Keratinocyte (primary cell): ENCODE results near the gene CCDC92. TPM values are rescaled to one million over a fixed set of nuclear protein-coding genes. Genes with fewer than 3 reads are reported as not detected.

ENCODE experiments used
- DNase-seq: peaks from one replicate; pipeline ENCODE4 v3.0.0-alpha.2; 2011; ENCODE audit warnings: low read depth, missing footprints, low spot score
- FAIRE-seq: peaks from 2 replicates; lab custom pipeline; 2011; peaks lifted over from hg19 to GRCh38; lab: Jason Lieb, UNC
- H2AFZ ChIP-seq: 2 replicates; pipeline ENCODE4 v1.6.0; 2012; ENCODE audit warnings: low read length, control low read depth, inconsistent platforms; ENCODE audit not compliant: control insufficient read depth
- H3K27ac ChIP-seq: 2 replicates; pipeline ENCODE4 v1.5.1; 2011; ENCODE audit warnings: low read length; ENCODE audit not compliant: control insufficient read depth, insufficient read depth
- H3K27me3 ChIP-seq: 3 replicates; pipeline ENCODE4 v1.6.0; 2011; ENCODE audit warnings: low read length; ENCODE audit not compliant: control insufficient read depth, insufficient read depth; ENCODE audit errors: extremely low read depth
- H3K36me3 ChIP-seq, 2 experiments: 2 replicates in 1 of 2; 3 replicates in 1 of 2; pipeline ENCODE4 v1.5.1; 2011; ENCODE audit warnings: low read length in 2 of 2, mild to moderate bottlenecking in 1 of 2; ENCODE audit not compliant: control insufficient read depth in 2 of 2, insufficient read depth in 2 of 2; ENCODE audit errors: extremely low read depth in 1 of 2
- H3K4me1 ChIP-seq: 3 replicates; pipeline ENCODE4 v1.5.1; 2011; ENCODE audit warnings: low read length; ENCODE audit not compliant: control insufficient read depth, insufficient read depth; ENCODE audit errors: extremely low read depth
- H3K4me2 ChIP-seq: 3 replicates; pipeline ENCODE4 v1.6.0; 2011; ENCODE audit warnings: low read depth, low read length; ENCODE audit not compliant: control insufficient read depth, insufficient read depth; ENCODE audit errors: extremely low read depth
- H3K4me3 ChIP-seq, 3 experiments: fragments of 200-600 bp in 1 of 3; sonication (generic) in 1 of 3; 2 replicates in 2 of 3; 3 replicates in 1 of 3; pipeline ENCODE4 v1.5.1; 2011 to 2016; ENCODE audit warnings: low read length in 3 of 3, mild to moderate bottlenecking in 3 of 3, control low read depth in 2 of 3, inconsistent platforms in 1 of 3, low read depth in 1 of 3, mixed read lengths in 1 of 3, mixed run types in 1 of 3, moderate library complexity in 1 of 3; ENCODE audit not compliant: control insufficient read depth in 2 of 3, insufficient read depth in 2 of 3; ENCODE audit errors: extremely low read depth in 1 of 3
- H3K79me2 ChIP-seq: 2 replicates; pipeline ENCODE4 v1.6.0; 2012; ENCODE audit warnings: low read length; ENCODE audit not compliant: control insufficient read depth, insufficient read depth
- H3K9ac ChIP-seq: 3 replicates; pipeline ENCODE4 v1.6.0; 2011; ENCODE audit warnings: low read length; ENCODE audit not compliant: control insufficient read depth, insufficient read depth; ENCODE audit errors: extremely low read depth
- H3K9me1 ChIP-seq: 3 replicates; pipeline ENCODE4 v1.6.0; 2011; ENCODE audit warnings: low read length; ENCODE audit not compliant: control insufficient read depth, insufficient read depth; ENCODE audit errors: extremely low read depth
- H3K9me3 ChIP-seq: 2 replicates; pipeline ENCODE4 v1.5.1; 2012; ENCODE audit warnings: low read depth, low read length; ENCODE audit not compliant: control insufficient read depth
- H4K20me1 ChIP-seq: 3 replicates; pipeline ENCODE4 v1.6.0; 2011; ENCODE audit warnings: low read length; ENCODE audit not compliant: control insufficient read depth, insufficient read depth; ENCODE audit errors: extremely low read depth
- CTCF ChIP-seq, 3 experiments: IDR thresholded peaks in 1 of 3; conservative IDR thresholded peaks in 1 of 3; optimal IDR thresholded peaks in 1 of 3; 2 replicates in 2 of 3; 3 replicates in 1 of 3; pipeline versions ENCODE3 to v1.5.1; 2011; ENCODE audit warnings: low read length in 3 of 3, mild to moderate bottlenecking in 3 of 3, moderate library complexity in 2 of 3, control low read depth in 1 of 3, inconsistent platforms in 1 of 3; ENCODE audit not compliant: insufficient read depth in 2 of 3; ENCODE audit errors: extremely low read depth in 1 of 3
- EZH2 ChIP-seq: IDR thresholded peaks from one replicate; pipeline ENCODE4 v1.6.1; 2012; ENCODE audit warnings: inconsistent platforms, mild to moderate bottlenecking, low read length, moderate library complexity
- dilution Hi-C: fragments of 300-500 bp; cut with MboI; formaldehyde crosslinking; loops from one replicate; pipeline ENCODE4 v1.7.0; 2020; ENCODE audit warnings: low sequenced_read_pairs; ENCODE audit not compliant: extremely low pct_ligation_motif_present
- polyA plus RNA-seq, 5 experiments: library from polyadenylated mRNA; depleted of rRNA in 3 of 5; stranded (reverse) in 3 of 5; stranded (forward) in 1 of 5; unstranded in 1 of 5; fragments of >200 nt; gene quantifications; 1 replicate in 1 of 5; 2 replicates in 3 of 5; 3 replicates in 1 of 5; pipeline versions ENCODE4 v1.2.1 to v1.2.3, GENCODE V29; 2011 to 2012; ENCODE audit warnings: missing spikeins in 2 of 5, low read depth in 1 of 5, low replicate concordance in 1 of 5

The CCDC92 gene
- polyA plus RNA-seq, 1 donor (not counting 4 experiments of a cell fraction or from before 2014, with no cell fraction given), result 8.3 TPM

- no peak overlapping the region for H3K4me3 ChIP-seq
- H3K4me1 ChIP-seq, result peaks cover 4% of the 10 kb centered on the region
- no peaks in the 10 kb centered on the region for H3K36me3 ChIP-seq
- FAIRE-seq (no peak), DNase-seq (no peak)
- no peaks in the 10 kb centered on the region for H4K20me1 ChIP-seq
- no peaks in the 10 kb centered on the region for H3K9me1 ChIP-seq
- no peaks in the 10 kb centered on the region for H3K9me3 ChIP-seq
- H2AFZ ChIP-seq, result no peak overlapping the region
- TF ChIP-seq EZH2, result no peak
- no peak for TF ChIP-seq CTCF (optimal IDR thresholded peaks at IDR 0.05 in 1 of 3, IDR thresholded peaks at IDR 0.05 in 1 of 3, conservative IDR thresholded peaks at IDR 0.05 in 1 of 3; ENCODE audit: extremely low read depth in 1 of 3, insufficient read depth in 2 of 3, low read length in 3 of 3)
- no peaks in the 10 kb centered on the region for H3K79me2 ChIP-seq
- H3K27ac ChIP-seq, result no peak overlapping the region
- dilution Hi-C loops, result no loop called here
- no peak overlapping the region for H3K9ac ChIP-seq
- peaks cover 6% of the 10 kb centered on the region for H3K27me3 ChIP-seq
- H3K4me2 ChIP-seq, result no peak overlapping the region
These were observed 52.7 kb downstream of the CCDC92 start for GRCh38 chr12:123919980-123920360.

- no peaks in the 10 kb centered on the region for H4K20me1 ChIP-seq
- no peaks in the 10 kb centered on the region for H3K79me2 ChIP-seq
- H3K4me3 ChIP-seq, result no peak overlapping the region
- peaks cover 6% of the 10 kb centered on the region for H3K27me3 ChIP-seq
- no peak for TF ChIP-seq EZH2
- TF ChIP-seq CTCF (optimal IDR thresholded peaks at IDR 0.05 in 1 of 3, IDR thresholded peaks at IDR 0.05 in 1 of 3, conservative IDR thresholded peaks at IDR 0.05 in 1 of 3; ENCODE audit: extremely low read depth in 1 of 3, insufficient read depth in 2 of 3, low read length in 3 of 3), result no peak
- H3K36me3 ChIP-seq, result no peaks in the 10 kb centered on the region
- no peak overlapping the region for H2AFZ ChIP-seq
- H3K4me1 ChIP-seq, result peaks cover 4% of the 10 kb centered on the region
- dilution Hi-C loops, result no loop called here
- H3K4me2 ChIP-seq, result no peak overlapping the region
- H3K9me1 ChIP-seq, result no peaks in the 10 kb centered on the region
- H3K9me3 ChIP-seq, result no peaks in the 10 kb centered on the region
- H3K9ac ChIP-seq, result no peak overlapping the region
- DNase-seq (no peak), FAIRE-seq (no peak)
- H3K27ac ChIP-seq, result no peak overlapping the region
These were observed 55.2 kb downstream of the CCDC92 start for GRCh38 chr12:123917337-123917850.
